Fibroblast of lung (primary cell): Measurements from ENCODE around the gene ITIH4.

ENCODE experiments used
- EZH2 ChIP-seq: IDR thresholded peaks from 2 replicates; pipeline ENCODE4 v1.5.1; 2012; ENCODE audit warnings: low read length, control low read depth, mild to moderate bottlenecking; ENCODE audit errors: missing control alignments
- TF ChIP-seq, protein P1 (sequence below), 2 donors: IDR thresholded peaks in 1 of 2; conservative IDR thresholded peaks in 1 of 2; 1 replicate in 1 of 2; 2 replicates in 1 of 2; pipeline ENCODE4 v1.5.1; 2011 to 2012; ENCODE audit warnings: low read length in 2 of 2, control low read depth in 1 of 2, inconsistent platforms in 1 of 2, low read depth in 1 of 2, mild to moderate bottlenecking in 1 of 2

- TF ChIP-seq, protein P1, sequence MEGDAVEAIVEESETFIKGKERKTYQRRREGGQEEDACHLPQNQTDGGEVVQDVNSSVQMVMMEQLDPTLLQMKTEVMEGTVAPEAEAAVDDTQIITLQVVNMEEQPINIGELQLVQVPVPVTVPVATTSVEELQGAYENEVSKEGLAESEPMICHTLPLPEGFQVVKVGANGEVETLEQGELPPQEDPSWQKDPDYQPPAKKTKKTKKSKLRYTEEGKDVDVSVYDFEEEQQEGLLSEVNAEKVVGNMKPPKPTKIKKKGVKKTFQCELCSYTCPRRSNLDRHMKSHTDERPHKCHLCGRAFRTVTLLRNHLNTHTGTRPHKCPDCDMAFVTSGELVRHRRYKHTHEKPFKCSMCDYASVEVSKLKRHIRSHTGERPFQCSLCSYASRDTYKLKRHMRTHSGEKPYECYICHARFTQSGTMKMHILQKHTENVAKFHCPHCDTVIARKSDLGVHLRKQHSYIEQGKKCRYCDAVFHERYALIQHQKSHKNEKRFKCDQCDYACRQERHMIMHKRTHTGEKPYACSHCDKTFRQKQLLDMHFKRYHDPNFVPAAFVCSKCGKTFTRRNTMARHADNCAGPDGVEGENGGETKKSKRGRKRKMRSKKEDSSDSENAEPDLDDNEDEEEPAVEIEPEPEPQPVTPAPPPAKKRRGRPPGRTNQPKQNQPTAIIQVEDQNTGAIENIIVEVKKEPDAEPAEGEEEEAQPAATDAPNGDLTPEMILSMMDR (conservative IDR thresholded peaks at IDR 0.05 in 1 of 2, IDR thresholded peaks at IDR 0.05 in 1 of 2; ENCODE audit: low read depth in 1 of 2, low read length in 2 of 2): no peak
- no peak for TF ChIP-seq EZH2
Measured at GRCh38 chr3:52874864-52875587, 44.6 kb upstream of the ITIH4 start.
